GM12872 (cell line): Measurements from ENCODE around the gene MTMR4.
A peak's percentile ranks its signal among the peaks of the same experiment; 100 is the strongest.

Source experiments
- TF ChIP-seq, protein P1 (sequence below): IDR thresholded peaks from 3 replicates; pipeline ENCODE4 v1.5.1; 2011; ENCODE audit warnings: low read depth, mild to moderate bottlenecking, low read length, moderate library complexity; ENCODE audit not compliant: insufficient read depth

MTMR4 gene

DNA sequence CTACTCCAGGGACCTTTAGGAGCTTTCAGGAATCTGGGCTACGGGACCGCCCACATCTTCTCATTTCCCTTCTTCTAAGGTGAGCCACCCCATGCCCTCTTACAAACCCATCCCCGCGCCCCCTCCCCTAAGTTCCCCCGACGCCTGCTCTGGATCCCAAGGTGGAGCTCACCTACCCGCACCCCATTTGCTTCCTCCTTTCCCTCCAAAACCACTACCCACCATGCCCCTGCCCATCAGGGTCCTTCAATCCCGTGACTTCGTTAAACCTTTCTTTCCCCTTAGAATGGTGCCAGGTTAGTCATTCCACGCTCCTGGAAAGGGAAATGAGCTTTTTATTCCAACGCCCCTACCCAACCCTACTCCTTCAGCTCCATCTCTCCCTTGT is 326 bp upstream of the MTMR4 start:
- TF ChIP-seq, protein P1, sequence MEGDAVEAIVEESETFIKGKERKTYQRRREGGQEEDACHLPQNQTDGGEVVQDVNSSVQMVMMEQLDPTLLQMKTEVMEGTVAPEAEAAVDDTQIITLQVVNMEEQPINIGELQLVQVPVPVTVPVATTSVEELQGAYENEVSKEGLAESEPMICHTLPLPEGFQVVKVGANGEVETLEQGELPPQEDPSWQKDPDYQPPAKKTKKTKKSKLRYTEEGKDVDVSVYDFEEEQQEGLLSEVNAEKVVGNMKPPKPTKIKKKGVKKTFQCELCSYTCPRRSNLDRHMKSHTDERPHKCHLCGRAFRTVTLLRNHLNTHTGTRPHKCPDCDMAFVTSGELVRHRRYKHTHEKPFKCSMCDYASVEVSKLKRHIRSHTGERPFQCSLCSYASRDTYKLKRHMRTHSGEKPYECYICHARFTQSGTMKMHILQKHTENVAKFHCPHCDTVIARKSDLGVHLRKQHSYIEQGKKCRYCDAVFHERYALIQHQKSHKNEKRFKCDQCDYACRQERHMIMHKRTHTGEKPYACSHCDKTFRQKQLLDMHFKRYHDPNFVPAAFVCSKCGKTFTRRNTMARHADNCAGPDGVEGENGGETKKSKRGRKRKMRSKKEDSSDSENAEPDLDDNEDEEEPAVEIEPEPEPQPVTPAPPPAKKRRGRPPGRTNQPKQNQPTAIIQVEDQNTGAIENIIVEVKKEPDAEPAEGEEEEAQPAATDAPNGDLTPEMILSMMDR: no peak

DNA sequence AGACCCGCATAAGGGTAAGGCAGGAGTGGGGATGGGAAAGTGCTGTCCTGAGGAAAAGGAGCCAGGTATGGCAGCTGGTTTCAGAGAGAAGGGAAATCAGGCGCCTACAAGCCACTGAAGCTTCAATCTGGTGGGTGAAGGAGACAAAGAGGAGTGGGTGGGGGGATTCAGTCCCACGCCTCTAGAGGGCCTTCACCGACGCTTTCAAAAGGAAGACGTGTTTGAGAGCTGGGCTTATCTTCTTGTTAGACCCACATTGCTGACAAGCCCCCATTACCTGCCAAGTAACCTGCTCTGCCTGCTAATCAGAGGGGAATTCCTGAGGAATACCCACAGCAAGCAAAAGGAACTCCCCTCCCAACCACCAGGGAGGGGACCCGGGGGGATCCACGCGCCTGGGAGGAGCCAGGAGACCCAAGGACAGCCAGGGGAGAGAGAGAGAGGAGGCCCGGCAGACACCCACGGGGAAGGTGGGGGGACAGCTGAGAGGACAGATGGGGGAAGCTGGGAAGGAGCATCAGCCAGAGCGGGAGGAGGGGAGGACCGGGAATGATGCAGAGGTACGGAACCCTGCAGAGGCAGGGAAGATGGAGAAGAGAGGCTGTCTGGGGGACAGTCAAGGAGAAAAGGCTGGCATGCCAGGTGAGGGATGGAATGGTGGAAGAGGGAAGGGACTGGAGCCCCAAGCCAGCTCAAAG is 1.0 kb downstream of the MTMR4 start:
- TF ChIP-seq, protein P1: peak; percentile 39; the same call in 2 of the 3 replicates

GRCh38 chr17:58510075-58510474 is 4.4 kb downstream of the MTMR4 start:
- TF ChIP-seq, protein P1: no peak

DNA sequence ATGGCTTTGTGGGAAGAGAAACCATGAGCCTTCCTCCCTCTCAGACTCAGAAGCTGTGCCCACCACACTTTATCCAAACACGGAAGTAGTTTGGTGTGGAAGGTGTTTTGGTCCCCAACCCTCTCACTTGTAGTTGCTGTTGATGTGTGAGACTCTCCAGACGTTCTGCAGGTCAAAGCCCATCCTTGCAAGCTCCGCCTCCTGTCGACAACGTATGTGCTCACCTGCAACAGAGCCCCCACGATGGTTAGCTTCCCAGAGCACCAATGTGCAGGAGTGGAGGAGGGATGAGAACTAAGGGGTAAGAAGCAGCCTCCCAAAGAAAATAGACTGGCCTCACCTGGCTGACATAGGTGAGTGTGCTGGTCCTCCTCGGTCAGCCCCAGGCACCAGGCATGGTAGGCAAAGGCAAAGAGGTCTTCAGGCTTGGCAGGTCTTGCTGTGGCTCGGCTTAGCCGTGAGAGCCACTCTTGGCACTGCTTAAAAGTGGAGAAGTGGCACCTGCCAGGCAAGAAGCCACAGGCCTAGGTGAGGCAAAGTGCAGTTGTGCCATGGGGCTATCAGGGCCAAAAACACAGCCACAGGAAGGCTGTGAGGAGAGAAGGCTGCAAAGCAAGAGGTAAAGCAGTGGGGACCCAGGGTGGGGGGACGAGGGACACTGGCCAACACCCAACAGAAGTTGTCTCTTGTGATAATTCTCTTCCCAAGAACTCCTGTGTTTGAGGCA is 5.9 kb downstream of the MTMR4 start:
- TF ChIP-seq, protein P1: no peak

- TF ChIP-seq, protein P1: no peak
Observed at GRCh38 chr17:58507123-58507634, 7.3 kb downstream of the MTMR4 start.

- TF ChIP-seq, protein P1: no peak
Observed at GRCh38 chr17:58506354-58507080, 7.9 kb downstream of the MTMR4 start.

GRCh38 chr17:58504826-58505351 is 9.5 kb downstream of the MTMR4 start:
- TF ChIP-seq, protein P1: no peak
